Stimulated activated CD4-positive, alpha-beta T cell treated with anti-CD3 and anti-CD28 coated beads, Interleukin-1b, Interleukin-23, amount 100 ng/mL, for 48 hours (primary cell): ENCODE measurements around the gene VPS50.
"Not testable (repeated sequence)": the region's sequence is repeated elsewhere in the genome, so short reads cannot be mapped to it uniquely, and the experiment has no call there.

Experiments
- DNase-seq: peaks from one replicate; pipeline ENCODE4 v3.0.0-alpha.2; 2020

The VPS50 gene

GRCh38 chr7:93350338-93350737 is 118.2 kb downstream of the VPS50 start:
- no peak for DNase-seq

GRCh38 chr7:93352881-93353280 is 120.7 kb downstream of the VPS50 start:
- no peak for DNase-seq

- DNase-seq, result no peak
Measured at GRCh38 chr7:93354815-93355214, 122.6 kb downstream of the VPS50 start.

GRCh38 chr7:93359520-93360198 is 127.5 kb downstream of the VPS50 start:
- DNase-seq, result no peak

- DNase-seq, result no peak
Measured at GRCh38 chr7:93361853-93362252, 129.7 kb downstream of the VPS50 start.

- DNase-seq, result no peak
Measured at GRCh38 chr7:93364806-93365205, 132.6 kb downstream of the VPS50 start.

- no peak for DNase-seq
Measured at GRCh38 chr7:93365341-93365740, 133.2 kb downstream of the VPS50 start.

- DNase-seq, result no peak
Measured at GRCh38 chr7:93366816-93367215, 134.7 kb downstream of the VPS50 start.

- no peak for DNase-seq
Measured at GRCh38 chr7:93367254-93367653, 135.1 kb downstream of the VPS50 start.

GRCh38 chr7:93370937-93371336 is 138.8 kb downstream of the VPS50 start:
- not testable (repeated sequence) for DNase-seq

- DNase-seq, result no peak
Measured at GRCh38 chr7:93373537-93373936, 141.4 kb downstream of the VPS50 start.

- no peak for DNase-seq
Measured at GRCh38 chr7:93374345-93374940, 142.3 kb downstream of the VPS50 start.

GRCh38 chr7:93375603-93376002 is 143.4 kb downstream of the VPS50 start:
- DNase-seq, result no peak

GRCh38 chr7:93378131-93378760 is 146.1 kb downstream of the VPS50 start:
- DNase-seq, result no peak

- no peak for DNase-seq
Measured at GRCh38 chr7:93382362-93382761, 150.2 kb downstream of the VPS50 start.

GRCh38 chr7:93390660-93391059 is 158.5 kb downstream of the VPS50 start:
- DNase-seq, result no peak

- DNase-seq, result no peak
Measured at GRCh38 chr7:93392984-93393383, 160.8 kb downstream of the VPS50 start.

- DNase-seq, result no peak
Measured at GRCh38 chr7:93399642-93400041, 167.5 kb downstream of the VPS50 start.

- DNase-seq, result no peak
Measured at GRCh38 chr7:93402944-93403343, 170.8 kb downstream of the VPS50 start.

GRCh38 chr7:93407239-93407638 is 175.1 kb downstream of the VPS50 start:
- DNase-seq, result no peak

GRCh38 chr7:93409324-93409723 is 177.2 kb downstream of the VPS50 start:
- DNase-seq, result no peak
